Neural crest cell (in vitro differentiated cells): ENCODE measurements around the gene MTMR3. TPM values are rescaled to one million over a fixed set of nuclear protein-coding genes. Genes with fewer than 3 reads are reported as not detected.

Experiments
- DNase-seq: peaks from one replicate; pipeline ENCODE4 v3.0.0; 2021; ENCODE audit warnings: low read depth, mixed read lengths, low spot score
- H3K27ac Mint-ChIP-seq: one replicate; pipeline ENCODE4 v1.8.0; 2021; ENCODE audit warnings: mild to moderate bottlenecking, mixed read lengths; ENCODE audit not compliant: unreplicated experiment
- H3K27me3 Mint-ChIP-seq: 2 replicates; pipeline ENCODE4 v1.8.0; 2021; ENCODE audit warnings: low read depth, mild to moderate bottlenecking, mixed read lengths
- H3K36me3 Mint-ChIP-seq: 2 replicates; pipeline ENCODE4 v1.8.0; 2021; ENCODE audit warnings: low read depth, mild to moderate bottlenecking, mixed read lengths
- H3K4me1 Mint-ChIP-seq: 2 replicates; pipeline ENCODE4 v1.8.0; 2021; ENCODE audit warnings: mixed read lengths
- H3K4me3 Mint-ChIP-seq: one replicate; pipeline ENCODE4 v1.8.0; 2021; ENCODE audit warnings: mild to moderate bottlenecking, mixed read lengths
- H3K9me3 Mint-ChIP-seq: 2 replicates; pipeline ENCODE4 v1.8.0; 2021; ENCODE audit warnings: mixed read lengths
- CTCF ChIP-seq: fragments of 200-600 bp; sonication (generic); conservative IDR thresholded peaks from 2 replicates; pipeline ENCODE4 v1.5.0; 2021; ENCODE audit warnings: antibody characterized with exemption, mild to moderate bottlenecking
- total RNA-seq: library from RNA; stranded (reverse); gene quantifications from 2 replicates; pipeline ENCODE4 v1.2.1, GENCODE V29; 2021

The MTMR3 gene
- total RNA-seq, 1 donor from 2014 or later = 35.3 TPM

- H3K9me3 Mint-ChIP-seq = no peaks in the 10 kb centered on the region
- H3K27me3 Mint-ChIP-seq = no peaks in the 10 kb centered on the region
- peak overlapping the region; percentile 62 for H3K27ac Mint-ChIP-seq
- no peak for TF ChIP-seq CTCF
- no peak overlapping the region for H3K4me3 Mint-ChIP-seq
- no peak for DNase-seq
- H3K36me3 Mint-ChIP-seq = peaks cover 6% of the 10 kb centered on the region
- no peaks in the 10 kb centered on the region for H3K4me1 Mint-ChIP-seq
Observed at GRCh38 chr22:30026756-30027155, 143.8 kb downstream of the MTMR3 start.

GRCh38 chr22:30027169-30027568, 144.2 kb downstream of the MTMR3 start:
- no peak overlapping the region for H3K4me3 Mint-ChIP-seq
- no peaks in the 10 kb centered on the region for H3K27me3 Mint-ChIP-seq
- no peak for DNase-seq
- no peaks in the 10 kb centered on the region for H3K9me3 Mint-ChIP-seq
- no peak for TF ChIP-seq CTCF
- no peaks in the 10 kb centered on the region for H3K4me1 Mint-ChIP-seq
- H3K27ac Mint-ChIP-seq = no peak overlapping the region
- H3K36me3 Mint-ChIP-seq = peaks cover 5% of the 10 kb centered on the region

- H3K4me3 Mint-ChIP-seq = no peak overlapping the region
- no peaks in the 10 kb centered on the region for H3K27me3 Mint-ChIP-seq
- H3K36me3 Mint-ChIP-seq = peaks cover 5% of the 10 kb centered on the region
- peaks cover 1% of the 10 kb centered on the region for H3K4me1 Mint-ChIP-seq
- H3K27ac Mint-ChIP-seq = no peak overlapping the region
- no peak for TF ChIP-seq CTCF
- DNase-seq = no peak
- no peaks in the 10 kb centered on the region for H3K9me3 Mint-ChIP-seq
Observed at GRCh38 chr22:30027791-30028190, 144.8 kb downstream of the MTMR3 start.

GRCh38 chr22:30028731-30029130, 145.8 kb downstream of the MTMR3 start:
- peaks cover 5% of the 10 kb centered on the region for H3K4me1 Mint-ChIP-seq
- no peak for DNase-seq
- H3K27ac Mint-ChIP-seq = peak overlapping the region; percentile 86
- no peak overlapping the region for H3K4me3 Mint-ChIP-seq
- H3K9me3 Mint-ChIP-seq = no peaks in the 10 kb centered on the region
- H3K27me3 Mint-ChIP-seq = no peaks in the 10 kb centered on the region
- H3K36me3 Mint-ChIP-seq = peaks cover 5% of the 10 kb centered on the region
- TF ChIP-seq CTCF = no peak

GRCh38 chr22:30029512-30029911, 146.5 kb downstream of the MTMR3 start:
- Mint-ChIP-seq H3K36me3 (peaks cover 3% of the 10 kb centered on the region), H3K4me3 (no peak overlapping the region), H3K9me3 (no peaks in the 10 kb centered on the region), H3K4me1 (peaks cover 5% of the 10 kb centered on the region), H3K27me3 (no peaks in the 10 kb centered on the region), H3K27ac (peak overlapping the region; percentile 23)
- TF ChIP-seq CTCF = no peak
- DNase-seq = no peak

GRCh38 chr22:30030329-30030728, 147.4 kb downstream of the MTMR3 start:
- Mint-ChIP-seq H3K36me3 (peaks cover 2% of the 10 kb centered on the region), H3K4me1 (peaks cover 5% of the 10 kb centered on the region), H3K27me3 (no peaks in the 10 kb centered on the region), H3K27ac (no peak overlapping the region), H3K4me3 (no peak overlapping the region), H3K9me3 (no peaks in the 10 kb centered on the region)
- no peak for TF ChIP-seq CTCF
- DNase-seq = no peak
